ENCODE measurements around the gene RPL37. TPM values are rescaled to one million over a fixed set of nuclear protein-coding genes. Genes with fewer than 3 reads are reported as not detected.
"Not testable (repeated sequence)": the region's sequence is repeated elsewhere in the genome, so short reads cannot be mapped to it uniquely, and the experiment has no call there.

Gene RPL37
- total RNA-seq, 1 donor = 247 TPM

DNA sequence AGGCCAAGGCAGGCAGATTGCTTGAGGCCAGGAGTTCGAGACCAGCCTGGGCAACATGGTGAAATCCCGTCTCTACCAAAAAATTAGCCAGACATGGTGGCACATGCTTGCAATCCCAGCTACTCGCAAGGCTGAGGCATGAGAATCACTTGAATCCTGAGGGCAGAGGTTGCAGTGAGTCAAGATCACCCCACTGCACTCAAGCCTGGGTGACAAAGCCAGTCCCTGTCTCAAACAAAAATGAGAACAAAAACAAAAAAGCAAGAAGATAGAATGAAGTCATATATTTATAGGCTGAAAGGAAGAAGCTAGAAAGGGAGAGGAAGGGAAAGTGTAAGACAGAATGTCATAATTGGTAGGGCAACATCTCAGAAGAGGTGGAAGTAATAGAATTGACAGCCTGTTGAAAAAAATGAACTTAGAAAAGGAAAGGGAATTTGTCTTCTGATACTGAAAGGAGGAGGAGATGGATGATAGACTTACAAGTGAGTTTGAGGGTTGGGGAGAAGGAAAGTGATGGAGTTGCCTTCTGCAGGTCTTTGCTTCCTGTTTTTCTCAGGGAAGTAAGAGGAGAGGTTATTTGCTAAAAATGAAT, 38.4 kb upstream of the RPL37 start:
- H3K4me3 ChIP-seq (ENCODE audit: low read depth, low read length) = no peak overlapping the region
- TF ChIP-seq CTCF (IDR thresholded peaks at IDR 0.05; ENCODE audit: insufficient read depth, low read depth, low read length) = no peak
- DNase-seq (ENCODE audit: low read depth) = no peak

DNA sequence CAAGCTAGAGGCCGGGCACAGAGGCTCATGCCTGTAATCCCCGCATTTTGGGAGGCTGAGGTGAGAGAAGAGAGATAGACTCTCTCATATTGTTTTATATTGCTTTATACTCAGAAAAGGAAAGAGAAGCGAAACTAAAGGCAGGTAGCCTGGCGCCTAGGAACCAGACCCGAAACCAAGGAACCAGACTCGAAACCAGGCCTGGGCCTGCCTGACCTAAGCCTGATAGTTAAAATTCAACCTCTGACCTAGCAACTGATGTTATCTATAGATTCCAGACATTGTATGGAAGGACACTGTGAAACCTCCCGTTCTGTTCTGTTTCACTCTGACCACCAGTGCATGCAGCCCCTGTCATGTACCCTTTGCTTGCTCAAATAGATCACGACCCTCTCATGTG, 37.2 kb upstream of the RPL37 start:
- H3K4me3 ChIP-seq (ENCODE audit: low read depth, low read length) = not testable (repeated sequence)

DNA sequence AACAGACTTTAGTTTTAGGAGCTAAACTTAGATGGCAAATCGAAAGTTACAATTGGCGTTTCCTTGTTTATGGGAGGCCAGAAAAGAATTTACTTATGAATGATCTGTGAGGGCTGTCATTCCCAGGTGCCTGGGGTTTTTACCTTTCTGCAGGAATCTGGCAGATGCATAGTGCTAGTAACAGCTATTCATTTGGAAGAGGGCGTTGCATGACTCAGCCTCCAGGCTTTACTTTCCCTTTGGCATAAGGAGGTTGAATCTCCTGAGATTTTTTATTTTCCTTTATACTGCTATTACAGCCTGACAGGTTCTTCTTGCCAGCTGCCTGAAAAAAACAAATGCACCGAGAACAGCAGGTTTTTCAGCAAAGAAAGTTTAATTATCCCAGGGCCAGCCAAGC, 36.2 kb upstream of the RPL37 start:
- no peak for DNase-seq (ENCODE audit: low read depth)
- H3K4me3 ChIP-seq (ENCODE audit: low read depth, low read length) = no peak overlapping the region
- no peak for TF ChIP-seq CTCF (IDR thresholded peaks at IDR 0.05; ENCODE audit: insufficient read depth, low read depth, low read length)

More for the DNA sequence above, 37.2 kb upstream of the RPL37 start:
- not testable (repeated sequence) for DNase-seq (ENCODE audit: low read depth)

DNA sequence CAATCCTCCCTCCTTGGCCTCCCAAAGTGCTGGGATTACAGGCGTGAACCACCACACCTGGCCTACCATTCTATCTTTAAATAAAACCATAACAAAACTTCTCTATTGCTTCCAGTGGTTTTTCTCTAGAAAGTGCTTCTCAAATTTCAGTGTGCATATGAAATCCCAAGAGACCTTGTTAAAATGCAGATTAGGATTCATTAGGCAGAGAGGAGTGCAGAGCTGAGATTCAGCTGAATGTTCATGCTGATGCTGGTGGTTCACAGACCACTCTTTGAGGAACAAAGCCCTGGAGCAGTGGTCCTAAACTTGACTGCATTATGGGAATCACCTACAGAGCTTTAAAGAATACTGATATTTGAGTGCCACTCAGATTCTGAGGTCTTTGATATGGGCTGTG, 34.4 kb upstream of the RPL37 start:
- TF ChIP-seq CTCF (IDR thresholded peaks at IDR 0.05; ENCODE audit: insufficient read depth, low read depth, low read length) = no peak
- H3K4me3 ChIP-seq (ENCODE audit: low read depth, low read length) = no peak overlapping the region
- DNase-seq (ENCODE audit: low read depth) = no peak

DNA sequence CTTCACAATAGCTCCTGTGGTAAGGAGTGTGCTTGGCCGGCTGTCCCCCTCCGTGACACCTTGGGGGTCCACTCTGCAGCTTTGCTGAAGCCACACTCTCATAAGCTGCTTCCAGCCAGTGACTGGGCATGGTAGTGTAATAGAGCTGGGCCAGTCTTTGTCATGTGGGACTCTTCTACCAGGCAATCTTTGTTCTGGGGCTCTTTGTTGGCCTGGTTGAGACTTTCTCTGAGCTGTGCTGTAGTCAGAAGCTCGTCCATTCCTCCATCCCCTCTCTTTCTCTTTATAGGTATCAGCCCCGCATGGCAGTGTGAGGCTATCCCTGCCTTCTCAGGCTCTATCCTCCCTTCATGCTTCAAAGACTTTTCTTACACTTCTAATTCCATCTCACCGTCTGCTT, 31.8 kb upstream of the RPL37 start:
- no peak for DNase-seq (ENCODE audit: low read depth)
- TF ChIP-seq CTCF (IDR thresholded peaks at IDR 0.05; ENCODE audit: insufficient read depth, low read depth, low read length) = no peak
- H3K4me3 ChIP-seq (ENCODE audit: low read depth, low read length) = no peak overlapping the region

- H3K4me3 ChIP-seq (ENCODE audit: low read depth, low read length); DNase-seq (ENCODE audit: low read depth): not testable (repeated sequence)
These were observed 30.0 kb upstream of the RPL37 start for GRCh38 chr5:40865004-40865403.

DNA sequence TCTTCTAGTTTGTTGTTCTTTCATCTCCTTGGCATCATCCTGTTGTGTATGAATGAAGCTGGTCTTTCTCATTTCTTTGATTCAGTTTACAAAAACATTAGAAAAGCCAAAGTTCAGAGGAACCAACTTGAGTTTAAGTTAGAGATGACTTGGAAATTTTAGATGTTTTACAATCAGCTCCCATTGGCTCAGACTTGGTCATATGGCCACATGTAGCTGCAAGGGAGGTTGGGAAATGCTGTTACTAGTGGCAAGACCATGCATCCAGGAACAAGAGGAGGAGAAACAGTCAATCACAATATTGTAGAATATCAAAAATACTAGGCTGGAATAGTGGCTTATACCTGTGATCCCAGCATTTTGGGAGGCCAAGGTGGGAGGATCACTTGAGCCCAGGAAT, 25.7 kb upstream of the RPL37 start:
- H3K4me3 ChIP-seq (ENCODE audit: low read depth, low read length) = no peak overlapping the region
- DNase-seq (ENCODE audit: low read depth) = no peak
- no peak for TF ChIP-seq CTCF (IDR thresholded peaks at IDR 0.05; ENCODE audit: insufficient read depth, low read depth, low read length)

DNA sequence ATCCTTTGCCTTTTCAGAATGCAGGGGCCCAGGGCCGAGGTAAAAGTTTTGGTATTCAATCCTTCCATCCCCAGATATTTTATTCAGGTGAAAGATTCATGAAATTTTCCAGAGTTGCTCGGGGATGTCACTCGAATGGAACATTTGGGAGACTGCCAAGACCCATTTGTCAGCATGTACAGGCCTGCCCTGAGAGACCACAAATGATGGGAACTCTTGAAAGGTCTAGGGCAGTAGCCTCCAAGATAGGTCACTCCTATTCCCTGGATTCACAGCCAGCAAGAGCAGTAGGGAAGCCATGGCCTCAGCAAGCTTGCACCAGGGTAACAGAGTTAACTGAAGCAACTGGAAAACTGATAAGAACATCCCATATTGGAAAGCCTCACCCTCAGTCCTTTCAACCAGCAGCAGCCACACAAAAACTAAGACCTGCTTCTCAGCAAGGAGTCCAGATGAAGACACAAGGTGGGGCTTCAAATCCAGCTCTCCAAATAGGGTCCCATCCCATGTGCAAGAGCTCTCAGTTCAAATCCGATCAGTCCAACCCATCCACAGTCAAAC, 18.7 kb upstream of the RPL37 start:
- H3K4me3 ChIP-seq (ENCODE audit: low read depth, low read length) = no peak overlapping the region
- no peak for DNase-seq (ENCODE audit: low read depth)
- TF ChIP-seq CTCF (IDR thresholded peaks at IDR 0.05; ENCODE audit: insufficient read depth, low read depth, low read length) = no peak

Data from fibroblast of villous mesenchyme (primary cell).